Ureter (tissue), 1 donor: Measurements from ENCODE around the gene ACTR5. TPM values are rescaled to one million over a fixed set of nuclear protein-coding genes. Genes with fewer than 3 reads are reported as not detected.
"Not testable (repeated sequence)": the region's sequence is repeated elsewhere in the genome, so short reads cannot be mapped to it uniquely, and the experiment has no call there.

ENCODE experiments used
- DNase-seq: peaks from one replicate; pipeline ENCODE4 v3.0.0-alpha.2; 2020; ENCODE audit warnings: low spot score
- total RNA-seq: library from RNA; stranded (reverse); gene quantifications from one replicate; pipeline ENCODE4 v1.2.4, GENCODE V29; 2023
- donor health status: DM: yes; HTN: yes; CAD: no.

The ACTR5 gene
- total RNA-seq, 1 donor from 2014 or later: 8.9 TPM

GRCh38 chr20:38764567-38765318, 16.5 kb downstream of the ACTR5 start:
- peak; percentile 50 for DNase-seq

DNA sequence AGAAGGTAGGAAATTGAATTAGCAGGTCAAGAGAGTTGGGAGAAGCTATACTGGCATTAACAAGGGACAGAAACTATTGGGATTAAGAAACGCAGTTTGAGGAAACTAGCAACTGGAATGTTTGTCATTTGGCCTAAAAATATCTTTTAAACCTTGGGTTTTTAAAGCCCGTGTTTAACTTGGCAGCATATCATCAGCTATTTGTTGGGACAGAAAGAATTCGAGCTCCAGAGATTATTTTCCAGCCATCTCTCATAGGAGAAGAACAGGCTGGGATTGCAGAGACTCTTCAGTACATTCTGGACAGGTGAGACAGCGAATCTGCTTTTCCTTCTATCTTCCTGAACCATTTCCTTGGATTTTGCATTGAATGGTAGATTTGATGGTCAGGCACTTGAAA, 17.8 kb downstream of the ACTR5 start:
- DNase-seq: no peak

DNA sequence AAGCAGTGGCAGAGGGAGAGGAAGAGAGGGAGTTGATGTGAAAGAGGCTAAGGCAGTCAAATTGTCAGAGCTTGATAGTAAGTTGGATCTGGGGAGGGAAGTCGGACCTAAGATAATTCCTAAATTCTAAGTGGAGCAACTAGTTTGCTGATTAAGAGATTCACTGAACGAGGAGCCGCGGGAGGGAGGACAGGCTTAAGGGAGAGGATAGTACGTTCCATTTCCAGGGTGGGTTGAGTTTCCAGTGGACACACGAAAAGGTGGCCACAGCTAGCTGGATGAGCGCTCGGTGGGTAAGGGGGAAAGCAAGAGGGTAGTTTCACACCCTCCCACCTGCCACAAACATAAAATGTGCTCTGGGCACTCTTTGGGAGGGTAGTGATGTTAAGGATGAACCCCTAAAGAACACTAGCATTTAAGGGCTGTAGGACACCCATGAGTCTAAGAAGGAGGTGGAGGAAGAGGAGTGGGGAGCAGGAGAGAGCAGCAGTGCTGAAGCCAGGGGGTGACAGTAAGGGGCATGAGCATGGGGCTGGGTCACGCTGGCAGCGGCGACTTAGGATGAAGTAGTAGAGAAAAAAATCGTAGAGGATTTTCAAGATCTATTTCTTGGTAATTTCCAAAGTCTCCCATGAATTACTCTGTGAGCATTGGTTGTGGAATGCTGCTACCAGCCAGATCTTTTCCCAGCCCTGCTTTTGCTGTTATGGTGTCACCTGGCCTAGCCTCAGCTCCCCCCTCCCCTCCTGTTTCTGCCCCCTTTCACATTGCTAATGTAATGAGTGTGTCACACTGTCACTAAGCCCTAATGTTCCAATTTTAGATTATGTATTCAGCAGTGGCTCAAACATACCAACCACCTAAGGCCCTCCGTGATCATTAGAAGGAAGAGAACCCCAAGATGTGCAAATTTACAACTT, 21.4 kb downstream of the ACTR5 start:
- DNase-seq: no peak

- DNase-seq: no peak
Observed at GRCh38 chr20:38770546-38770945, 22.3 kb downstream of the ACTR5 start.

DNA sequence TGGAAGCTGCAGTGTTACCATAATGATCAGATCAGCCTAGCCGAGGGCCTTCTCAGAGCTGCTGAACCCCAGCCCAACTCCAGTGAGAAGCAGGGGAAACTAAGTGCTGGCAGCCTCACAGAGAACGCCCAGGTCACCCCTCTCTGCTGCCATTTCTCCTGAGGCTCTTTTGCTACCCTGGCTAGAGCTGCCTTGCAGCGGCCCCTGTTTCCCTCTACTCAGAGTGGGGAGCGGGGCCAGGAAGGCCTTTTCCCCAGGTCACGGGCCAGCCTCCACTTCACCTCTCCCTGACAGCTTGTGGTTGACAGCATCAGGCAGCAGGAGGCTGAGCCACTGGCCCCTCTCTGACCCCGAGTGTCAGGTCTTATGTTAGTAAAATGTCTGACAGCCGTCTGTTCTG, 22.7 kb downstream of the ACTR5 start:
- DNase-seq: no peak

DNA sequence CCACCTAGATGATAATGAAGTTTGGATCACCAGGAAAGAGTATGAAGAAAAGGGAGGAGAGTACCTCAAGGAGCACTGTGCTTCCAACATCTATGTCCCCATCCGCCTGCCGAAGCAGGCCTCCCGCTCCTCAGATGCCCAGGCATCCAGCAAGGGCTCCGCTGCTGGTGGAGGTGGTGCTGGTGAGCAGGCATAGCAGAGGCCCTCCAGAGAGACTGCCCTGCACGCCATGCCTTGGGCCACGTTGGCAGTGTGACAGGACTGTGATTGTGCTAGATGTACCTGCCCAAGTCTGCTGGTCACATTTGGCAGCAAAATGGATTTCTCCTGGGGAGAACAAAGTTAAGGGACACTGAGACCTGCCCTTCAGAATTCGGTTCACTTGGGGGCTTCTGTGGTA, 23.4 kb downstream of the ACTR5 start:
- DNase-seq: no peak

GRCh38 chr20:38774167-38774566, 25.9 kb downstream of the ACTR5 start:
- no peak for DNase-seq

DNA sequence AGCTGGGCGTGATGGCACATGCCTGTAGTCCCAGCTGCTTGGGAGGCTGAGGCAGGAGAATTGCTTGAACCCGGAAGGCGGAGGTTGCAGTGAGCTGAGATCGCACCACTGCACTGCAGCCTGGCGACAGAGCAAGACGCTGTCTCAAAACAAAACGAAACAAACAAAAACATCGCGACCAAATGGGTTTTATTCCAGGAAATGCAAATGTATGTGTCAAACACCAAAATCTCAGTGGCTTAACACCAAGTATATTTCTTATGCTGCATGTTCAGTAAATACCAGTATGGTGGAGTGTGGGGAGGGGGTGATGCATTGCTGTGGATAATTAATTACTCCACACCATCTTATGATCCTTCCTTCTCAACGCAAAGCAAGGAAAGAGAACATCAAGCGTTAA, 28.1 kb downstream of the ACTR5 start:
- DNase-seq: no peak

GRCh38 chr20:38779247-38780097, 31.2 kb downstream of the ACTR5 start:
- DNase-seq: no peak

GRCh38 chr20:38782275-38782674, 34.0 kb downstream of the ACTR5 start:
- DNase-seq: no peak

- DNase-seq: no peak
Observed at GRCh38 chr20:38787870-38788269, 39.6 kb downstream of the ACTR5 start.

DNA sequence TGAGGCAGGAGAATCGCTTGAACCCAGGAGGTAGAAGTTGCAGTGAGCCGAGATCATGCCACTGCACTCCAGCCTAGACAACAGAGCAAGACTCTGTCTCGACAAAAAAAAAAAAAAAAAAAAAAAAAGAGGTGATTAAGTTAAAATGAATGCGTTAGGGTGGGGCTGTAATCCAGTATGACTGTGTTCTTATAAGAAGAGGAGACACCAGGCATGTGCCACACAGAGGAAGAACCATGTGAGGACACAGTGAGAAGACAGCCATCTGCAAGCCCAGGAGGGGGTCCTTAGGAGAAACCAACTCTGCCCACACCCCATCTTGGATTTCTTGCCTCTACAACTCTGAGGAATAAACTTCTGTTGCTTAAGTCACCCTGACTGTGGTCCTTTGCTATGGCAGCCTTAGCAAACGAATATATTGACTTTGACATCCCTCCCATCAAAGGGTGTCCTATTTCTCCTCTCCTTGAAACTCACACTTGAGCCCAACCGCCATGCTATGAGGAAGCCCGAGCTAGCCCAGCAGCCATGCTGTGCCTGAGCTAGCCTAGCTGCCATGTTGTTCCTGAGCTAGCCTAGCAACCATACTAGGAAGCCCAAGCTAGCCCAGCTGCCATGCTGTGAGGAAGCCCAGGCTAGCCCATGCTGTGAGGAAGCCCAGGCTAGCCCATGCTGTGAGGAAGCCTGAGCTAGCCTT, 41.4 kb downstream of the ACTR5 start:
- no peak for DNase-seq

DNA sequence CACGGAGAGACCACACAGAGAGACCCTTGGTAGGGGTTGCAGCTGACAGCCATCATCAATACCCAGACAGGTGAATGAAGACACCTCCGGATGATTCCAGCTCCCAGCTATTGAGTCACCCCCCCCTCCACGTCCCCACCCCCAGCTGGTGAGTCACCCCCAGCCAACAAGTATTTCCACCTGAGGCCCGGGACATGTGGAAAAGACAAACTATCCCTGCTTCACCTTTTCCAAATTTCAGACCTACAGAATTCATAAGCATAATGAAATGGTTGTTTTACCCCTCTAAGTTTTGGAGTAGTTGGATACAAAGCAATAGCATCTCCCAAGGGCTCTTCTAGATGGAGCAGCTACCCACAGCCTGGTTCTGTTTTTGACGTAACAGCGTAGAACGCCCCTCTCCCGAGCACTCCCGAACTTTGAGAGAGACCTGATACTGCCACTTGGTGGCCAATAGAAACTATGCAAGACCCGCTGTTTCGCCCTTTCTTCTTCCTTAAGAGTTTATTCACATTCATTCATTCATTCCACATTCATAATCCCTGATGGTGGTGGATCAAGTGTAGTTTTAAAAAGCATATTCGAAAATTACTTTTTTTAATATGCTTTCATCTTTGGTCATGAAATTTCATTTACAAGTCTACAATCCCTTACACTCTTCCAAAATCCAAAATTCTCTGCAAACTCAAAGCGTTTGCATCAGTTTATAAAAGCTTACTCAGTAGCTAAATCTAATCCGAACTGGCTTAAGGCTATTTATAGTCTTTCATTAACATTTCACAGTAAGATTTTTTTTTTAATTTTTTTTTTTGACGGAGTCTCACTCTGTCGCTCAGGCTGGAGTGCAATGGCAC, 42.2 kb downstream of the ACTR5 start:
- DNase-seq: no peak

- no peak for DNase-seq
Observed at GRCh38 chr20:38791291-38791690, 43.0 kb downstream of the ACTR5 start.

GRCh38 chr20:38791940-38792339, 43.7 kb downstream of the ACTR5 start:
- no peak for DNase-seq

GRCh38 chr20:38794057-38794456, 45.8 kb downstream of the ACTR5 start:
- not testable (repeated sequence) for DNase-seq

DNA sequence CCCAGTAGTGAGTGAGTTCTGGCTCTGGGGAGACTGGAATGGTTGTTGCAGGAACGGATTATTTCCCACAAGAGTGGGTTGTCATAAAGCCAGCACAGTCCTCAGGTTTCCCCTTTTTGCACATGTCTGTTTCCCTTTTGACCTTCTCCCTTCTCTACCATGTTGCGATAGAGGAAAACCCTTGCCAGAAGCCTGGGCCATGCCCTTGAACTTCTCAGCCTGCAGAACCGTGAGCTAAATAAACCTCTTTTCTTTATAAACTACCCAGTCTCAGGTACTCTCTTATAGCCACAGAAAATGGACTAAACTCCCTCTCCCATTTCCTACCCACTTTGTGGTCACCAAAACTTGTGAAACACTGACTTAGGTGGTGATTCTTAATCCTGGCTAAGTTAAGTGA, 50.0 kb downstream of the ACTR5 start:
- DNase-seq: no peak

- DNase-seq: no peak
Observed at GRCh38 chr20:38799203-38799602, 50.9 kb downstream of the ACTR5 start.

DNA sequence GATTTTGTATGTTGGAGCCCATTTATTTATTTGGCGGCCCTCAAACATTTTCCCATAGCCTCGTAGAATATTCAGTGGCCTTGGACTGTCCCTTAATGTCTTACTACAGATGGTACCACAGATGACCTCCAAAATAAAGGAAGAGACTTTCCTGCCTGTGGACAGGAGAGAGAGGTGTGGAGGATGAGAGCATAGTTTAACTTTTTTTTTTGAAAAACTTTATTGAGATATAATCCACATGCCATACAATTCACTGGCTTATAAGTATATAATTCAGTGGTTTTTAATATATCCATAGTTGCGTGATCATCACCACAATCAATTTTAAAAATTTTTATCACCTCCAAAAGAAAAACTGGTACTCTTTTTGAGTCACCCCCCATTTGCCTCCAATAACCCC, 52.6 kb downstream of the ACTR5 start:
- DNase-seq: no peak

- no peak for DNase-seq
Observed at GRCh38 chr20:38804221-38804620, 56.0 kb downstream of the ACTR5 start.
